Measurements from ENCODE around the gene WDSUB1. TPM values are rescaled to one million over a fixed set of nuclear protein-coding genes. Genes with fewer than 3 reads are reported as not detected.

The WDSUB1 gene
- total and polyA plus RNA-seq, 9 of the 15 experiments (the other 6 are each of a cell fraction or from before 2014, with no cell fraction given), result 5.2 to 13.7 (median 9.4) TPM

DNA sequence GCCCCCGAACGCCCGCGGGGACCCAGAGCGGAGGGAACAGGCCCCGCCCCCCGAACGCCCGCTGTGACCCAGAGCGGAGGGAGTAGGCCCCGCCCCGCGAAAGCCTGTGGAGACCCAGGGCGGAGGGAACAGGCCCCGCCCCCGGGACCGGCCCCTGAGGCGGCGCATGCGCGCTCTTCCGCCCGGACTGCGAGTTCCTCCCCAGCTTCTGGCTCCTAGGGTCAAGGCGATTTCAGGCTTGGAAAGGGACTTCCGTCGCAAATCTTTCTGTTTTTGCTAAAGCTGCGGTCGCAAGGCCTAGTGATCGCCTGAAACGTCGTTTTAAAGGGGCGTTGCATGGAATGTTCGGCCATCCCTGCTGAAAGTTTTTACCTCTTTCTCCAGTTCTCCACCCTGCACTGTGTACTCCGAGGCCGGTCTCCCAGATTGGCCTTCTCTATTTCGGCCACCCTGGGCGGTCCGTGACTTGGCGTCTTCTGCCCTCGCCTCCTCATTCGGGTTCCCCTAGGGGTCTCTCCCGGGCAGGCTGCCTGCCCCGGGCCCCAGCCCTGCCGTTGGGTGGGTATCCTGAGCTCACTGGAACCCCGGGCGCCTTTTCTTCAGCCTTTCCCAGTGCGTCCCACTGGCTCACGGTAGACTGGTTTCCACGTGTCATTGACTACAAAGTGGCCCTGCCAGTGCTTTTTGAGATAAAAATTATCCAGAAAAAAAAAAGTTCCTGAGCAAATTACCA is 372 bp upstream of the WDSUB1 start (continued):
- no peak for TF ChIP-seq SNRNP70 (optimal IDR thresholded peaks at IDR 0.05; ENCODE audit: low read depth, low read length)
- peak; percentile 71 for TF ChIP-seq SMARCE1 (IDR thresholded peaks at IDR 0.05)
- TF ChIP-seq, protein P1, sequence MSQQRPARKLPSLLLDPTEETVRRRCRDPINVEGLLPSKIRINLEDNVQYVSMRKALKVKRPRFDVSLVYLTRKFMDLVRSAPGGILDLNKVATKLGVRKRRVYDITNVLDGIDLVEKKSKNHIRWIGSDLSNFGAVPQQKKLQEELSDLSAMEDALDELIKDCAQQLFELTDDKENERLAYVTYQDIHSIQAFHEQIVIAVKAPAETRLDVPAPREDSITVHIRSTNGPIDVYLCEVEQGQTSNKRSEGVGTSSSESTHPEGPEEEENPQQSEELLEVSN (IDR thresholded peaks at IDR 0.05; ENCODE audit: borderline replicate concordance in 1 of 2, extremely low read depth in 1 of 2, insufficient read depth in 1 of 2, insufficient read length in 1 of 2, low read depth in 1 of 2, low read length in 1 of 2, poor library complexity in 1 of 2, severe bottlenecking in 1 of 2), result peak; percentile 35 to 62
- TF ChIP-seq ZNF583 (CRISPR knock-in tag; IDR thresholded peaks at IDR 0.05), result 0 out of 2 replicates have a peak, but pooled peaks have one; percentile 24
- 0 out of 2 replicates have a peak, but pooled peaks have one; percentile 19 for TF ChIP-seq NCOA1 (IDR thresholded peaks at IDR 0.05; ENCODE audit: low read depth)
- peak; percentile 57 for TF ChIP-seq GTF2B (IDR thresholded peaks at IDR 0.05; ENCODE audit: extremely low read depth, insufficient read length)
- no peak for TF ChIP-seq FOXJ3 (CRISPR knock-in tag; IDR thresholded peaks at IDR 0.05)
- no peak; the same call in 1 of the 2 replicates for TF ChIP-seq ATF7 (IDR thresholded peaks at IDR 0.05)
- no peak for TF ChIP-seq PTTG1 (tag; IDR thresholded peaks at IDR 0.05; ENCODE audit: low read depth)
- no peak for TF ChIP-seq GABPB2 (CRISPR knock-in tag; conservative IDR thresholded peaks at IDR 0.05)
- TF ChIP-seq ZNF282 (CRISPR knock-in tag; IDR thresholded peaks at IDR 0.05), result no peak
- TF ChIP-seq ZNF197 (CRISPR knock-in tag; IDR thresholded peaks at IDR 0.05; ENCODE audit: low read depth), result peak; percentile 68; the same call in 1 of the 2 replicates
- no peak for TF ChIP-seq BRF1 (IDR thresholded peaks at IDR 0.05; ENCODE audit: borderline replicate concordance, extremely low read depth, insufficient read length)
- TF ChIP-seq ZSCAN32 (CRISPR knock-in tag; IDR thresholded peaks at IDR 0.05), result no peak
- TF ChIP-seq IRF9 (tag; IDR thresholded peaks at IDR 0.05), result 0 out of 2 replicates have a peak, but pooled peaks have one; percentile 8
- peak; percentile 75 for TF ChIP-seq SMAD4 (CRISPR knock-in tag; conservative IDR thresholded peaks at IDR 0.05)
- 0 out of 2 replicates have a peak, but pooled peaks have one; percentile 1 for TF ChIP-seq ZKSCAN1 (IDR thresholded peaks at IDR 0.05; ENCODE audit: low read depth, low read length)
- TF ChIP-seq HCFC1 (IDR thresholded peaks at IDR 0.05; ENCODE audit: low read depth, low read length), result peak; percentile 38; the same call in 1 of the 2 replicates
- no peak for TF ChIP-seq MCM5 (IDR thresholded peaks at IDR 0.05; ENCODE audit: low read depth)
- peak; percentile 68 for TF ChIP-seq MTA1 (IDR thresholded peaks at IDR 0.05; ENCODE audit: borderline replicate concordance)
- TF ChIP-seq MBD1 (CRISPR knock-in tag; IDR thresholded peaks at IDR 0.05), result no peak
- no peak for TF ChIP-seq ZNF311 (CRISPR knock-in tag; IDR thresholded peaks at IDR 0.05)
- peak; percentile 80; the same call in 1 of the 2 replicates for TF ChIP-seq PHF8 (IDR thresholded peaks at IDR 0.05; ENCODE audit: borderline replicate concordance, low read length)

Measured in K562 (cell line).